Central memory CD8-positive, alpha-beta T cell (primary cell): Measurements from ENCODE around the gene EPHB2.

Experiments
- ATAC-seq: fragments of 150-1000 bp; cut with Tn5 transposase; replicated peaks from 2 replicates; pipeline ENCODE4 v1.10.0; 2022; ENCODE audit warnings: mild to moderate bottlenecking, moderate FRiP score, moderate number of reproducible peaks; ENCODE audit not compliant: poor library complexity, severe bottlenecking; ENCODE audit errors: extremely low read depth
- DNase-seq, 2 donors: peaks; one replicate each; pipeline ENCODE4 v3.0.0; 2021; ENCODE audit warnings: low spot score in 2 of 2
- H3K27ac Mint-ChIP-seq: one replicate; pipeline ENCODE4 v1.8.0; 2022; ENCODE audit warnings: low read depth, mild to moderate bottlenecking, moderate library complexity, mixed read lengths
- H3K27me3 Mint-ChIP-seq: one replicate; pipeline ENCODE4 v1.8.0; 2022; ENCODE audit warnings: mixed read lengths
- H3K36me3 Mint-ChIP-seq: one replicate; pipeline ENCODE4 v1.8.0; 2022; ENCODE audit warnings: mild to moderate bottlenecking, moderate library complexity, mixed read lengths; ENCODE audit not compliant: insufficient read depth
- H3K4me1 Mint-ChIP-seq: one replicate; pipeline ENCODE4 v1.8.0; 2022; ENCODE audit warnings: mixed read lengths
- H3K4me3 Mint-ChIP-seq: one replicate; pipeline ENCODE4 v1.8.0; 2022; ENCODE audit warnings: mild to moderate bottlenecking, moderate library complexity, mixed read lengths
- H3K9me3 Mint-ChIP-seq: one replicate; pipeline ENCODE4 v1.8.0; 2022; ENCODE audit warnings: mixed read lengths

The EPHB2 gene

GRCh38 chr1:22751124-22751531 is 40.5 kb downstream of the EPHB2 start:
- H3K36me3 Mint-ChIP-seq: no peaks in the 10 kb centered on the region
- no peak overlapping the region for H3K27ac Mint-ChIP-seq
- H3K4me3 Mint-ChIP-seq: no peak overlapping the region
- H3K27me3 Mint-ChIP-seq: peaks cover 18% of the 10 kb centered on the region
- DNase-seq (no peak), ATAC-seq (no peak)
- H3K9me3 Mint-ChIP-seq: no peaks in the 10 kb centered on the region
- H3K4me1 Mint-ChIP-seq: peaks cover 6% of the 10 kb centered on the region

- DNase-seq: no peak
- no peaks in the 10 kb centered on the region for H3K36me3 Mint-ChIP-seq
- no peak overlapping the region for H3K4me3 Mint-ChIP-seq
- H3K27ac Mint-ChIP-seq: no peak overlapping the region
- no peak for ATAC-seq
- H3K4me1 Mint-ChIP-seq: no peaks in the 10 kb centered on the region
- no peaks in the 10 kb centered on the region for H3K9me3 Mint-ChIP-seq
- peaks cover 18% of the 10 kb centered on the region for H3K27me3 Mint-ChIP-seq
Observed at GRCh38 chr1:22752339-22752738, 41.7 kb downstream of the EPHB2 start.

GRCh38 chr1:22753481-22753971 is 42.9 kb downstream of the EPHB2 start:
- no peaks in the 10 kb centered on the region for H3K36me3 Mint-ChIP-seq
- H3K27me3 Mint-ChIP-seq: peaks cover 18% of the 10 kb centered on the region
- H3K4me1 Mint-ChIP-seq: no peaks in the 10 kb centered on the region
- H3K4me3 Mint-ChIP-seq: no peak overlapping the region
- H3K9me3 Mint-ChIP-seq: no peaks in the 10 kb centered on the region
- DNase-seq: no peak
- ATAC-seq: no peak
- no peak overlapping the region for H3K27ac Mint-ChIP-seq

- ATAC-seq: no peak
- H3K27ac Mint-ChIP-seq: no peak overlapping the region
- DNase-seq: no peak
Observed at GRCh38 chr1:22754106-22754768, 43.6 kb downstream of the EPHB2 start.

GRCh38 chr1:22754824-22755223 is 44.2 kb downstream of the EPHB2 start:
- ATAC-seq (no peak), DNase-seq (no peak)
- Mint-ChIP-seq H3K9me3 (no peaks in the 10 kb centered on the region), H3K4me1 (no peaks in the 10 kb centered on the region), H3K27ac (no peak overlapping the region), H3K4me3 (no peak overlapping the region), H3K36me3 (no peaks in the 10 kb centered on the region), H3K27me3 (peaks cover 18% of the 10 kb centered on the region)

More at GRCh38 chr1:22754106-22754768, 43.6 kb downstream of the EPHB2 start:
- no peak overlapping the region for H3K4me3 Mint-ChIP-seq
- H3K27me3 Mint-ChIP-seq: peaks cover 18% of the 10 kb centered on the region
- no peaks in the 10 kb centered on the region for H3K36me3 Mint-ChIP-seq
- H3K4me1 Mint-ChIP-seq: no peaks in the 10 kb centered on the region
- H3K9me3 Mint-ChIP-seq: no peaks in the 10 kb centered on the region

GRCh38 chr1:22755641-22756040 is 45.0 kb downstream of the EPHB2 start:
- H3K9me3 Mint-ChIP-seq: no peaks in the 10 kb centered on the region
- no peaks in the 10 kb centered on the region for H3K4me1 Mint-ChIP-seq
- peaks cover 18% of the 10 kb centered on the region for H3K27me3 Mint-ChIP-seq
- no peak for DNase-seq
- no peak for ATAC-seq
- H3K36me3 Mint-ChIP-seq: no peaks in the 10 kb centered on the region
- H3K27ac Mint-ChIP-seq: no peak overlapping the region
- no peak overlapping the region for H3K4me3 Mint-ChIP-seq

GRCh38 chr1:22756125-22756735 is 45.6 kb downstream of the EPHB2 start:
- DNase-seq: no peak
- Mint-ChIP-seq H3K27me3 (peaks cover 18% of the 10 kb centered on the region), H3K9me3 (no peaks in the 10 kb centered on the region), H3K36me3 (no peaks in the 10 kb centered on the region), H3K4me1 (no peaks in the 10 kb centered on the region), H3K4me3 (no peak overlapping the region), H3K27ac (no peak overlapping the region)
- ATAC-seq: no peak

- no peaks in the 10 kb centered on the region for H3K4me1 Mint-ChIP-seq
- DNase-seq (no peak), ATAC-seq (no peak)
- H3K36me3 Mint-ChIP-seq: no peaks in the 10 kb centered on the region
- no peak overlapping the region for H3K4me3 Mint-ChIP-seq
- H3K27ac Mint-ChIP-seq: no peak overlapping the region
- no peaks in the 10 kb centered on the region for H3K27me3 Mint-ChIP-seq
- H3K9me3 Mint-ChIP-seq: no peaks in the 10 kb centered on the region
Observed at GRCh38 chr1:22760455-22760854, 49.8 kb downstream of the EPHB2 start.

- no peaks in the 10 kb centered on the region for H3K36me3 Mint-ChIP-seq
- ATAC-seq: no peak
- no peaks in the 10 kb centered on the region for H3K9me3 Mint-ChIP-seq
- H3K27me3 Mint-ChIP-seq: no peaks in the 10 kb centered on the region
- no peak overlapping the region for H3K4me3 Mint-ChIP-seq
- DNase-seq: no peak
- no peaks in the 10 kb centered on the region for H3K4me1 Mint-ChIP-seq
- H3K27ac Mint-ChIP-seq: no peak overlapping the region
Observed at GRCh38 chr1:22761101-22761500, 50.5 kb downstream of the EPHB2 start.

GRCh38 chr1:22761821-22762220 is 51.2 kb downstream of the EPHB2 start:
- no peak for ATAC-seq
- Mint-ChIP-seq H3K36me3 (no peaks in the 10 kb centered on the region), H3K9me3 (no peaks in the 10 kb centered on the region), H3K4me3 (no peak overlapping the region), H3K27ac (no peak overlapping the region), H3K27me3 (no peaks in the 10 kb centered on the region), H3K4me1 (no peaks in the 10 kb centered on the region)
- DNase-seq: no peak

- DNase-seq (no peak), ATAC-seq (no peak)
- Mint-ChIP-seq H3K27me3 (no peaks in the 10 kb centered on the region), H3K4me3 (no peak overlapping the region), H3K9me3 (no peaks in the 10 kb centered on the region), H3K27ac (no peak overlapping the region), H3K4me1 (no peaks in the 10 kb centered on the region), H3K36me3 (no peaks in the 10 kb centered on the region)
Observed at GRCh38 chr1:22763487-22764200, 53.0 kb downstream of the EPHB2 start.

- Mint-ChIP-seq H3K4me1 (no peaks in the 10 kb centered on the region), H3K27ac (no peak overlapping the region), H3K4me3 (no peak overlapping the region), H3K27me3 (no peaks in the 10 kb centered on the region), H3K9me3 (no peaks in the 10 kb centered on the region), H3K36me3 (no peaks in the 10 kb centered on the region)
- DNase-seq: no peak
- no peak for ATAC-seq
Observed at GRCh38 chr1:22767852-22768251, 57.2 kb downstream of the EPHB2 start.

- no peaks in the 10 kb centered on the region for H3K4me1 Mint-ChIP-seq
- no peaks in the 10 kb centered on the region for H3K9me3 Mint-ChIP-seq
- H3K36me3 Mint-ChIP-seq: no peaks in the 10 kb centered on the region
- H3K4me3 Mint-ChIP-seq: no peak overlapping the region
- no peak overlapping the region for H3K27ac Mint-ChIP-seq
- H3K27me3 Mint-ChIP-seq: no peaks in the 10 kb centered on the region
- no peak for DNase-seq
- no peak for ATAC-seq
Observed at GRCh38 chr1:22769932-22770331, 59.3 kb downstream of the EPHB2 start.
